Amniotic stem cell (primary cell): ENCODE results near the gene TST.
A peak's percentile ranks its signal among the peaks of the same experiment; 100 is the strongest.

Source experiments
- DNase-seq: peaks from one replicate; lab custom pipeline; 2025; lab: John Stamatoyannopoulos, UW

Gene TST

DNA sequence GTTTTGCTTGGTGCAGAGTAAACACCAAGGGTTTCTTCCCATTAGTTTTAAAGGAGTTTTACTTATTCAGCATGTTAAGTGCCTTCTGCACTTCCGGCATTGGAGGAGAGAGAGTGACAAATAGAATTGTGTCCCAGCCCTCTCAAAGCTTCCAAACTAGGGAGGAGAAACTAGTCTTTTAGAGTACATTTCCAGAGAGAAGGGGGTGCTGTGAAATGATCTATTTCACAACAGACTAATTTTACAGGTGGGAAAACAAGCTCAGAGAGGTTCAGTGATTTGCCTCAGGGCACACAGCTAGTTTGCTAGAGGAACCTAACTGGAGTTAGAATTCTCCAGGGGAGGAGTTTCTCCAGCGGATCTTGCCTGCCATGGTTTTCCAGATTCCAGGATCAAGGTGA, 12.9 kb upstream of the TST start:
- DNase-seq: no peak

- DNase-seq: no peak
These were observed 11.5 kb upstream of the TST start for GRCh38 chr22:37030560-37031281.

GRCh38 chr22:37028692-37029674, 9.7 kb upstream of the TST start:
- DNase-seq: no peak

GRCh38 chr22:37027556-37027955, 8.3 kb upstream of the TST start:
- DNase-seq: no peak

DNA sequence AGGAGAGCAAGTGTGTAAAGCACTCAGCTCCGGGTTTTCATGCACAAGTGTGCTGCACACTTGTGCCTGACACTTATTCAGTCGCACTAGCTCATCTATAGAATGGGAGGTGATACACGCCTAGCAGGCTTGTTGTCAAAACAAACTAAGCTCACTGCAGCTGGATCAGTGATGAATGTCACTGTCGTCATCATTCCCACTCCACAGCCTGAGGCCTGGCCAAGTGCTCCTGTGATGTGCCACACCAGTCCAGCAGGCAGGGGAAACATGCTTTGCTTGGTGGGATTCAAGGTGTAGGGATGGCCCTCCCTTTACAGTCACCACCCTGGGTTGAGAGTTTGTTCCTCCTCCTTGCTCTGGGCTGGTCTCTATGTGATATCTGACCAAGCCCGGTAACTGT, 7.1 kb upstream of the TST start:
- no peak for DNase-seq

GRCh38 chr22:37025500-37026070, 6.3 kb upstream of the TST start:
- DNase-seq: no peak

- DNase-seq: no peak
These were observed 5.3 kb upstream of the TST start for GRCh38 chr22:37024339-37025157.

DNA sequence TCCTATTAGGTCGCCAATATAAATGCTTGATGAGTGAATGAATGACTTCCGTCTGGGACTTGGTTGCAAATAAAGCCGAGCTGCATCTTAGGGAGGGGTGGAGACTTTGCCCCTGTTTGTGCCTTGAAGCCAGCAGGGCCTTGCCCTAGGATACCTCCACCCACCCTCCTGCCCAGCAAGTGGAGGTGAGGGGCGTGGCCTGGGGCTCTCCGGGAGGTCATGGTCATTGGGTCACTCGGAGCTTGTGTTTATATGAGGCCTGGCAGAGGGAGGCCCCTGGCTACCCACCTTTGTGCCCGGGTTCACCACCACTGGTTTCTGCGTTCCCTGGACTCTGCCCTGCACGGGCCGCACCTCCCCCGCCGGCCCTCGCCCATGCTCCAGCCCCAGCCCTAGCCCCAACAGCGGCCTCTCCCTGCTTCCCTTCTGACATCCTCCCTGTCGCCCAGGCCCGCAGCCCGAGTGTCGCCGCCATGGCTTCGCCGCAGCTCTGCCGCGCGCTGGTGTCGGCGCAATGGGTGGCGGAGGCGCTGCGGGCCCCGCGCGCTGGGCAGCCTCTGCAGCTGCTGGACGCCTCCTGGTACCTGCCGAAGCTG, 4.6 kb upstream of the TST start:
- no peak for DNase-seq

GRCh38 chr22:37022483-37023337, 3.5 kb upstream of the TST start:
- no peak for DNase-seq

- no peak for DNase-seq
These were observed 2.6 kb upstream of the TST start for GRCh38 chr22:37021710-37022482.

DNA sequence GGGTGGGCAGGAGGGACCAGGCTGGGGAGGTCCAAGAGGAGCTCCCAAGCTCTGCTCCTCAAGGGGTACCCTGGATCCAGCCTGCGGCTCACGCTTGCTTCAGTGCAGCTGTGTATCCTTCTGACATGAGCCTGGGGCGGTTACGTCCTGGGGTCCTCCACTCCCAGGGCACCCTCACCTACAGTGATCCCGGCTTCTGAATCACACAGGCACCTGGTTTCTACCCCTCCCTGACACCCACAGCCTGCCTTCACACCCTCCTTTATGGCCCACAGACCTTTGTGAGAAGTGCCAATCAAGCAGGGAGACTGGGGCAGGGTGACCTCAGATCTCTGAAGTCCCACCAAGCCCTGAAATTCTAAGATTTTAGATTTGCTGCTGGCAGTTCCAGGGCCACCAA, 1.8 kb upstream of the TST start:
- no peak for DNase-seq

- peak; percentile 36 for DNase-seq
These were observed 889 bp upstream of the TST start for GRCh38 chr22:37020192-37020479.

DNA sequence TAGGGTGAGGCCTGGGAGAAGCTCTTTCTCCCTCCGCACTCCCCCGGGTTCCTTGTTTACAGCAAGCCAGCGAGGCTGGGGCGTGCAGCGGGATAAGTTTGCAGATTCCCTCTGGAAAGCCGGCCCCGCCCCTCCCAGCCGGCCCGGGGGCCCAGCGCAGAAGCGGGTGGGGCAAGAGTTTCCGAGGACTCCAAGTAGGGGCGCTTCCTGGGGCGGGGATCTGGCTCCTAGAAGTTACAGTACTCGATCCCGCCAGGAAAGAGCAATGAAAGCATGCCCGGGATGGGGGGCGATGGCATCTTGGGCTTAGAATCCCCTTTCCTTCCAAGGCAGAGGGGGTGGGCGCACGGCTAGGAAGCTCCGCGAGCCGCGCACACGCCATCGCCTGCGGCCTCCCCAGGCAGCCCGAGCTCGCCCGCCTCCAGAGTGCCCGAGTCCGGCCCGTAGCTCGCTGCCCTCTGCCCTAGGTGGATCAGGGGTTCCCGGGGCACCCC, 385 bp downstream of the TST start:
- no peak for DNase-seq

DNA sequence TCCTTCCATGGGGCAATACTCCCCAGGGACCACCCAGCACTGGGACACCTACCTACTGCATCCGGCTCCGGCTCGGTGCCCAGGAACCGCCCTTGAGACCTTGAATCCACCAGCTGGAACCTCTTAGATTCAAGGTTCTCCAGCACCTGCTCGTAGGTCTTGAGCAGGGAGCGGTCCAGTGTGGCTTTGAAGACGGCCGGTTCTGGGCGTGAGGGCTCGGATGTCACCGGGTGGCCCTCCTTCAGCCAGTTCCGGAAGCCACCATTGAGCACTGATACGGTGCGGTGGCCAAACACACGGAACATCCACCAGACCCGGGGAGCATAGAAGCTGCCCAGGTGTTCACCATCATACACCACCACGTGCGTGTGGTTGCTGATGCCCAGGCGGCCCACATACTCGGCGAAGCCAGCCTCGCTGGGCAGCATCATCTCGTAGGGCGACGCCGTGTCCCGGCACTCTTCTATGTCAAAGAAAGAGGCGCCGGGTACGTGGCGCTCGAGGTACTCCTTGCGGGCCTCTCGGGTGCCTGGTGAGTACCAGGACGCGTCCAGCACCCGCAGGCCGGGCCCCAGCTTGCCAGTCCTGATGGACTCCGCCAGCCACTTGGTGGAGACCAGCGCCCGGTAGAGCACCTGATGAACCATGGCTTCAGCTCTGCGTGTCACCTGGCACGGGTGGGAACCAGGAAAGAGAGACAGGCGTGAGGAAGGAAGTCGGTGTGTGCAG, 997 bp downstream of the TST start:
- no peak for DNase-seq

GRCh38 chr22:37017356-37017755, 1.9 kb downstream of the TST start:
- DNase-seq: no peak

GRCh38 chr22:37016134-37016910, 2.9 kb downstream of the TST start:
- no peak for DNase-seq

- DNase-seq: no peak
These were observed 3.7 kb downstream of the TST start for GRCh38 chr22:37015587-37015878.

DNA sequence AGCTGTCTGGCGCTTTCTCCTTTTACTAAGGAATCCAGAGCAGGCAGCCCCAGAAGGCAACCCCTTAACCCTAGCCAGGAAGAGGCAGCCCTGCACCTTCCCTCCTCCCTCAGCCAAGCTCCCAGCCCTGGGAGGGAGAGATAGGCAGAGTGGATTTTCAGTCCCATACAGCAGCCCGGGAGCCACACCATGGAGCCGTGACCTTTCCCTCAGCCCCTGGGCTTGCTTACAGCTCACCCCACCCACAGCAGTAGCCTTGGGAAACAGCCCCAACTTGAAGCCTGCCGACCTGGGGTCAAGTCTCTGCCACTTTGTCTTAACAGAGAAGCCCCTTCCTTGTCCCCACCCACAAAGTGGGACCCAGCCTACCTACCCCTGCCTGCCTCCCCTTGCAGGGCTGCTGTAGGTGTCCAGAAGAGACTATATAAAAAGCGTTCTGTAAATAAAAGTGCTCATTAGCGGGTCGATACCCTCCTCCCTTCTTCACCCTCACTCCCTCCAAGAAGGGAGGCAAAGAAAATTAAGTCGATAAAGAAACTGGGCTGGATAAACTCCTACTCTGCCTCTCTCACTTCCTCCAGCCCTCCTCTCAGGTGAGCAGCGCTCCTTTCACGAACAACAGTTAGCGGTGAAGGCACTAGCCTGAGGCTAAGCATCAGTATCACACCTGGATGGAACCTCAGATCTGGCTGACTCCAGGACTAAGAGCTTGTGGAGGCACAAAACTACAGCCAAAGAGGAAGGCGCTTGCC, 4.2 kb downstream of the TST start:
- DNase-seq: no peak
